ENCODE data around the gene NME4.
"Not testable (repeated sequence)": the region's sequence is repeated elsewhere in the genome, so short reads cannot be mapped to it uniquely, and the experiment has no call there.

Gene NME4

DNA sequence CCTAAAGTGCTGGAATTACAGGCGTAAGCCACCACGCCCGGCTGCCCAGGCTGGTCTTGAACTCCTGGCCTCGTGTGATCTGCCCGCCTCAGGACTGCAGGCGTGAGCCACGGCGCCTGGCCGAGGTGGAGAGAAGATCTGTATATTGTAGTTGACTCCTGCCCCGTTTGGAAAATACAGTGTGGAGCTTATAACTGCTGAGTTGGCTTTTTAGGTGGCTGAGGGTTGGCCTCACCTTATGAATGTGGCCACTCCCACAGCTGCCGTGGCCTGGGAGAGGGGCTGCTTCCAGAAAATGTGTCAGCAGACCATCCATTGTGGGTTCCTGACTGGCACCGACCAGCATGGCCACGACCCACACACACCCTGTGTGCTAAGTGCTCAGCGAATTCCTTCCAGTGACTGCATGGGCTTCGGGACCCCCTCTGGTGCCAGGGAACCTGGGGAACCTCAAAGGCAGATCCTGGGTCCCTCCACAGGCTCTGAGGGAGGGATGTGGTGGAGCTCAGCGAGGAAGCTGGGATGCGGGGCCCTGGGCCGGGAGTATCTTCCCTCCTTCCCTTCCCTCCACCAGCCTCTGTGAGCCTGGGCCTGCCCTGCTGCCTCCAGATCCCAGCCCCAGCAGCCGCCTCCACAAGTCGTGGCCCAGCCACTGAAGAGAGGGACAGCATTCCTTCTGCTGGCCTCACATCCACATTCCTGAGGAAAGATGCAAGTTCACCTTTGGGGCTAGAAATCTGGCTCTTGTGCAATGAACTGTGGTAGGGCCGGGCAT lies 17.6 kb downstream of the NME4 start (continued):
- TF ChIP-seq, protein P1, sequence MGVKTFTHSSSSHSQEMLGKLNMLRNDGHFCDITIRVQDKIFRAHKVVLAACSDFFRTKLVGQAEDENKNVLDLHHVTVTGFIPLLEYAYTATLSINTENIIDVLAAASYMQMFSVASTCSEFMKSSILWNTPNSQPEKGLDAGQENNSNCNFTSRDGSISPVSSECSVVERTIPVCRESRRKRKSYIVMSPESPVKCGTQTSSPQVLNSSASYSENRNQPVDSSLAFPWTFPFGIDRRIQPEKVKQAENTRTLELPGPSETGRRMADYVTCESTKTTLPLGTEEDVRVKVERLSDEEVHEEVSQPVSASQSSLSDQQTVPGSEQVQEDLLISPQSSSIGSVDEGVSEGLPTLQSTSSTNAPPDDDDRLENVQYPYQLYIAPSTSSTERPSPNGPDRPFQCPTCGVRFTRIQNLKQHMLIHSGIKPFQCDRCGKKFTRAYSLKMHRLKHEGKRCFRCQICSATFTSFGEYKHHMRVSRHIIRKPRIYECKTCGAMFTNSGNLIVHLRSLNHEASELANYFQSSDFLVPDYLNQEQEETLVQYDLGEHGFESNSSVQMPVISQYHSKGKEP (tag by site-specific recombination; IDR thresholded peaks at IDR 0.05) = no peak
- TF ChIP-seq ZNF548 (tag by site-specific recombination; IDR thresholded peaks at IDR 0.05) (no peak), ZNF76 (tag by site-specific recombination; IDR thresholded peaks at IDR 0.05; ENCODE audit: borderline replicate concordance, low read depth) (no peak), ZNF791 (tag by site-specific recombination; IDR thresholded peaks at IDR 0.05) (no peak), ZBTB20 (tag by site-specific recombination; IDR thresholded peaks at IDR 0.05) (no peak)

GRCh38 chr16:415170-415498 lies 18.1 kb downstream of the NME4 start:
- peaks cover 0 to 12% of the 10 kb centered on the region in 2 experiments; a peak in 2 of 3 replicates for H3K36me3 ChIP-seq (ENCODE audit: control insufficient read depth in 2 of 2, insufficient read depth in 1 of 2, low read length in 2 of 2)
- H3K27ac ChIP-seq (ENCODE audit: extremely low read depth, low read depth, low read length); CTCF ChIA-PET; H3K4me1 ChIP-seq (ENCODE audit: control insufficient read depth, insufficient read depth, low read length); POLR2A ChIA-PET; H3K4me3 ChIP-seq (ENCODE audit: low read depth, low read length); H3K9me3 ChIP-seq (ENCODE audit: control insufficient read depth, insufficient read depth, low read depth, low read length): not testable (repeated sequence)
- 0 out of 2 replicates have a peak, but pooled peaks have one; percentile 34 for TF ChIP-seq ZNF292 (tag by site-specific recombination; IDR thresholded peaks at IDR 0.05; ENCODE audit: borderline replicate concordance, low read depth)
- peak; percentile 46; the same call in 1 of the 2 replicates for TF ChIP-seq ZNF664 (tag by site-specific recombination; IDR thresholded peaks at IDR 0.05)
- TF ChIP-seq ZNF426 (tag by site-specific recombination; IDR thresholded peaks at IDR 0.05) = peak; percentile 64
- TF ChIP-seq REST (tag by site-specific recombination; IDR thresholded peaks at IDR 0.05) = peak; percentile 50
- TF ChIP-seq ZNF433 (tag by site-specific recombination; IDR thresholded peaks at IDR 0.05; ENCODE audit: low read depth) = peak; percentile 40; the same call in 1 of the 2 replicates
- TF ChIP-seq ZXDB (tag by site-specific recombination; IDR thresholded peaks at IDR 0.05) = 0 out of 2 replicates have a peak, but pooled peaks have one; percentile 37
- TF ChIP-seq ZNF404 (tag by site-specific recombination; IDR thresholded peaks at IDR 0.05) = 0 out of 2 replicates have a peak, but pooled peaks have one; percentile 33
- TF ChIP-seq, protein P2, sequence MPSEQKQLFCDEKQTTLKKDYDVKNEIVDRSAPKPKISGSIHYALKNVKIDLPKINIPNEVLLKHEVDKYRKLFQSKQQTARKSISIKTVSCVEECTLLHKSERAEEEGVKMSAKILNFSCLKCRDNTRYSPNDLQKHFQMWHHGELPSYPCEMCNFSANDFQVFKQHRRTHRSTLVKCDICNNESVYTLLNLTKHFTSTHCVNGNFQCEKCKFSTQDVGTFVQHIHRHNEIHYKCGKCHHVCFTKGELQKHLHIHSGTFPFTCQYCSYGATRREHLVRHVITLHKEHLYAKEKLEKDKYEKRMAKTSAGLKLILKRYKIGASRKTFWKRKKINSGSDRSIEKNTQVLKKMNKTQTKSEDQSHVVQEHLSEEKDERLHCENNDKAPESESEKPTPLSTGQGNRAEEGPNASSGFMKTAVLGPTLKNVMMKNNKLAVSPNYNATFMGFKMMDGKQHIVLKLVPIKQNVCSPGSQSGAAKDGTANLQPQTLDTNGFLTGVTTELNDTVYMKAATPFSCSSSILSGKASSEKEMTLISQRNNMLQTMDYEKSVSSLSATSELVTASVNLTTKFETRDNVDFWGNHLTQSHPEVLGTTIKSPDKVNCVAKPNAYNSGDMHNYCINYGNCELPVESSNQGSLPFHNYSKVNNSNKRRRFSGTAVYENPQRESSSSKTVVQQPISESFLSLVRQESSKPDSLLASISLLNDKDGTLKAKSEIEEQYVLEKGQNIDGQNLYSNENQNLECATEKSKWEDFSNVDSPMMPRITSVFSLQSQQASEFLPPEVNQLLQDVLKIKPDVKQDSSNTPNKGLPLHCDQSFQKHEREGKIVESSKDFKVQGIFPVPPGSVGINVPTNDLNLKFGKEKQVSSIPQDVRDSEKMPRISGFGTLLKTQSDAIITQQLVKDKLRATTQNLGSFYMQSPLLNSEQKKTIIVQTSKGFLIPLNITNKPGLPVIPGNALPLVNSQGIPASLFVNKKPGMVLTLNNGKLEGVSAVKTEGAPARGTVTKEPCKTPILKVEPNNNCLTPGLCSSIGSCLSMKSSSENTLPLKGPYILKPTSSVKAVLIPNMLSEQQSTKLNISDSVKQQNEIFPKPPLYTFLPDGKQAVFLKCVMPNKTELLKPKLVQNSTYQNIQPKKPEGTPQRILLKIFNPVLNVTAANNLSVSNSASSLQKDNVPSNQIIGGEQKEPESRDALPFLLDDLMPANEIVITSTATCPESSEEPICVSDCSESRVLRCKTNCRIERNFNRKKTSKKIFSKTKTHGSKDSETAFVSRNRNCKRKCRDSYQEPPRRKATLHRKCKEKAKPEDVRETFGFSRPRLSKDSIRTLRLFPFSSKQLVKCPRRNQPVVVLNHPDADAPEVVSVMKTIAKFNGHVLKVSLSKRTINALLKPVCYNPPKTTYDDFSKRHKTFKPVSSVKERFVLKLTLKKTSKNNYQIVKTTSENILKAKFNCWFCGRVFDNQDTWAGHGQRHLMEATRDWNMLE (tag by site-specific recombination; conservative IDR thresholded peaks at IDR 0.05; ENCODE audit: low read depth) = peak; percentile 77
- 0 out of 2 replicates have a peak, but pooled peaks have one; percentile 23 for TF ChIP-seq SP3 (tag by site-specific recombination; IDR thresholded peaks at IDR 0.05)
- TF ChIP-seq ZNF266 (tag by site-specific recombination; IDR thresholded peaks at IDR 0.05; ENCODE audit: low read depth) = peak; percentile 77
- TF ChIP-seq ZNF654 (tag by site-specific recombination; IDR thresholded peaks at IDR 0.05; ENCODE audit: low read depth) = peak; percentile 18; the same call in 1 of the 2 replicates
- TF ChIP-seq ZNF623 (tag by site-specific recombination; IDR thresholded peaks at IDR 0.05) = peak; percentile 52
- 0 out of 2 replicates have a peak, but pooled peaks have one; percentile 27 for TF ChIP-seq ZNF791 (tag by site-specific recombination; IDR thresholded peaks at IDR 0.05)
- TF ChIP-seq RBAK (tag by site-specific recombination; IDR thresholded peaks at IDR 0.05) = 0 out of 2 replicates have a peak, but pooled peaks have one; percentile 32
- TF ChIP-seq ZNF560 (tag by site-specific recombination; IDR thresholded peaks at IDR 0.05; ENCODE audit: borderline replicate concordance) = 0 out of 2 replicates have a peak, but pooled peaks have one; percentile 18
- TF ChIP-seq ZNF202 (tag by site-specific recombination; IDR thresholded peaks at IDR 0.05; ENCODE audit: borderline replicate concordance) = peak; percentile 41; the same call in 1 of the 2 replicates
- TF ChIP-seq ZNF140 (tag by site-specific recombination; IDR thresholded peaks at IDR 0.05) = peak; percentile 63; the same call in 1 of the 2 replicates
